ENCODE data around the gene PACSIN1. TPM values are rescaled to one million over a fixed set of nuclear protein-coding genes. Genes with fewer than 3 reads are reported as not detected.

The PACSIN1 gene
- polyA plus RNA-seq, 1 donor (not counting 4 experiments of a cell fraction or from before 2014, with no cell fraction given), result not detected

- H3K9ac ChIP-seq (ENCODE audit: control insufficient read depth, extremely low read depth, insufficient read depth, low read length), result no peak overlapping the region
- no peaks in the 10 kb centered on the region for H3K9me3 ChIP-seq (ENCODE audit: control insufficient read depth, low read depth, low read length)
- no peak overlapping the region for H3K4me3 ChIP-seq (ENCODE audit: control insufficient read depth in 2 of 3, extremely low read depth in 1 of 3, insufficient read depth in 2 of 3, low read depth in 1 of 3, low read length in 3 of 3)
- FAIRE-seq, result no peak
- dilution Hi-C loops (cut with MboI; ENCODE audit: extremely low pct_ligation_motif_present, low sequenced_read_pairs), result no loop called here
- no peak overlapping the region for H2AFZ ChIP-seq (ENCODE audit: control insufficient read depth, low read length)
- DNase-seq (ENCODE audit: low read depth, low spot score), result no peak
- H4K20me1 ChIP-seq (ENCODE audit: control insufficient read depth, extremely low read depth, insufficient read depth, low read length), result no peaks in the 10 kb centered on the region
- H3K9me1 ChIP-seq (ENCODE audit: control insufficient read depth, extremely low read depth, insufficient read depth, low read length), result no peaks in the 10 kb centered on the region
- no peaks in the 10 kb centered on the region for H3K79me2 ChIP-seq (ENCODE audit: control insufficient read depth, insufficient read depth, low read length)
- H3K27ac ChIP-seq (ENCODE audit: control insufficient read depth, insufficient read depth, low read length), result no peak overlapping the region
- no peaks in the 10 kb centered on the region for H3K27me3 ChIP-seq (ENCODE audit: control insufficient read depth, extremely low read depth, insufficient read depth, low read length)
- no peaks in the 10 kb centered on the region for H3K36me3 ChIP-seq (ENCODE audit: control insufficient read depth in 2 of 2, extremely low read depth in 1 of 2, insufficient read depth in 2 of 2, low read length in 2 of 2)
- H3K4me2 ChIP-seq (ENCODE audit: control insufficient read depth, extremely low read depth, insufficient read depth, low read depth, low read length), result no peak overlapping the region
- no peak for TF ChIP-seq EZH2 (IDR thresholded peaks at IDR 0.05; ENCODE audit: low read length)
- TF ChIP-seq, protein P1, sequence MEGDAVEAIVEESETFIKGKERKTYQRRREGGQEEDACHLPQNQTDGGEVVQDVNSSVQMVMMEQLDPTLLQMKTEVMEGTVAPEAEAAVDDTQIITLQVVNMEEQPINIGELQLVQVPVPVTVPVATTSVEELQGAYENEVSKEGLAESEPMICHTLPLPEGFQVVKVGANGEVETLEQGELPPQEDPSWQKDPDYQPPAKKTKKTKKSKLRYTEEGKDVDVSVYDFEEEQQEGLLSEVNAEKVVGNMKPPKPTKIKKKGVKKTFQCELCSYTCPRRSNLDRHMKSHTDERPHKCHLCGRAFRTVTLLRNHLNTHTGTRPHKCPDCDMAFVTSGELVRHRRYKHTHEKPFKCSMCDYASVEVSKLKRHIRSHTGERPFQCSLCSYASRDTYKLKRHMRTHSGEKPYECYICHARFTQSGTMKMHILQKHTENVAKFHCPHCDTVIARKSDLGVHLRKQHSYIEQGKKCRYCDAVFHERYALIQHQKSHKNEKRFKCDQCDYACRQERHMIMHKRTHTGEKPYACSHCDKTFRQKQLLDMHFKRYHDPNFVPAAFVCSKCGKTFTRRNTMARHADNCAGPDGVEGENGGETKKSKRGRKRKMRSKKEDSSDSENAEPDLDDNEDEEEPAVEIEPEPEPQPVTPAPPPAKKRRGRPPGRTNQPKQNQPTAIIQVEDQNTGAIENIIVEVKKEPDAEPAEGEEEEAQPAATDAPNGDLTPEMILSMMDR (optimal IDR thresholded peaks at IDR 0.05 in 1 of 3, IDR thresholded peaks at IDR 0.05 in 1 of 3, conservative IDR thresholded peaks at IDR 0.05 in 1 of 3; ENCODE audit: extremely low read depth in 1 of 3, insufficient read depth in 2 of 3, low read length in 3 of 3), result no peak
- no peaks in the 10 kb centered on the region for H3K4me1 ChIP-seq (ENCODE audit: control insufficient read depth, extremely low read depth, insufficient read depth, low read length)
Measured at GRCh38 chr6:34447386-34447785, 18.5 kb upstream of the PACSIN1 start.

GRCh38 chr6:34447910-34448309 is 18.0 kb upstream of the PACSIN1 start:
- TF ChIP-seq, protein P1 (optimal IDR thresholded peaks at IDR 0.05 in 1 of 3, IDR thresholded peaks at IDR 0.05 in 1 of 3, conservative IDR thresholded peaks at IDR 0.05 in 1 of 3; ENCODE audit: extremely low read depth in 1 of 3, insufficient read depth in 2 of 3, low read length in 3 of 3), result no peak
- TF ChIP-seq EZH2 (IDR thresholded peaks at IDR 0.05; ENCODE audit: low read length), result no peak
- H3K9me3 ChIP-seq (ENCODE audit: control insufficient read depth, low read depth, low read length), result no peaks in the 10 kb centered on the region
- FAIRE-seq, result no peak
- dilution Hi-C loops (cut with MboI; ENCODE audit: extremely low pct_ligation_motif_present, low sequenced_read_pairs), result no loop called here
- no peaks in the 10 kb centered on the region for H3K4me1 ChIP-seq (ENCODE audit: control insufficient read depth, extremely low read depth, insufficient read depth, low read length)
- no peak for DNase-seq (ENCODE audit: low read depth, low spot score)
- H3K9ac ChIP-seq (ENCODE audit: control insufficient read depth, extremely low read depth, insufficient read depth, low read length), result no peak overlapping the region
- no peaks in the 10 kb centered on the region for H4K20me1 ChIP-seq (ENCODE audit: control insufficient read depth, extremely low read depth, insufficient read depth, low read length)
- H3K4me2 ChIP-seq (ENCODE audit: control insufficient read depth, extremely low read depth, insufficient read depth, low read depth, low read length), result no peak overlapping the region
- no peaks in the 10 kb centered on the region for H3K27me3 ChIP-seq (ENCODE audit: control insufficient read depth, extremely low read depth, insufficient read depth, low read length)
- H3K9me1 ChIP-seq (ENCODE audit: control insufficient read depth, extremely low read depth, insufficient read depth, low read length), result no peaks in the 10 kb centered on the region
- no peaks in the 10 kb centered on the region for H3K79me2 ChIP-seq (ENCODE audit: control insufficient read depth, insufficient read depth, low read length)
- no peak overlapping the region for H2AFZ ChIP-seq (ENCODE audit: control insufficient read depth, low read length)
- no peaks in the 10 kb centered on the region for H3K36me3 ChIP-seq (ENCODE audit: control insufficient read depth in 2 of 2, extremely low read depth in 1 of 2, insufficient read depth in 2 of 2, low read length in 2 of 2)
- no peak overlapping the region for H3K27ac ChIP-seq (ENCODE audit: control insufficient read depth, insufficient read depth, low read length)
- H3K4me3 ChIP-seq (ENCODE audit: control insufficient read depth in 2 of 3, extremely low read depth in 1 of 3, insufficient read depth in 2 of 3, low read depth in 1 of 3, low read length in 3 of 3), result no peak overlapping the region

Measured in keratinocyte (primary cell).